ENCODE data around the gene CABCOCO1.

- TF ChIP-seq GATA2 (IDR thresholded peaks at IDR 0.05; ENCODE audit: low read depth, low read length) (no peak), GATA3 (IDR thresholded peaks at IDR 0.05; ENCODE audit: low read depth, low read length) (no peak)
Measured at GRCh38 chr10:61797304-61798153, 134.8 kb downstream of the CABCOCO1 start.

Data from SH-SY5Y (cell line).